OCI-LY7 (cell line): ENCODE results near the gene MAML3. TPM values are rescaled to one million over a fixed set of nuclear protein-coding genes. Genes with fewer than 3 reads are reported as not detected.

Source experiments
- BruUV-seq: library from RNA; stranded (reverse); fragments of 400-500 nt; replicated peaks from 2 replicates; lab custom pipeline; 2021; lab: Mats Ljungman, UMichigan
- CTCF ChIA-PET: fragments of 300-600 bp; sonication (Branson Sonifier 250); formaldehyde crosslinking; loops from one replicate; lab custom pipeline; 2022; ENCODE audit warnings: antibody characterized with exemption; ENCODE audit not compliant: unreplicated experiment; lab: Charles Lee
- POLR2A ChIA-PET: fragments of 300-600 bp; sonication (Branson Sonifier 250); formaldehyde crosslinking; loops from one replicate; lab custom pipeline; 2022; ENCODE audit warnings: antibody characterized with exemption; lab: Charles Lee
- DNase-seq: peaks from one replicate; pipeline ENCODE4 v3.0.0-alpha.2; 2015; ENCODE audit warnings: low spot score
- H2AFZ ChIP-seq: fragments of 200-600 bp; sonication (generic), shearing (Covaris generic); 2 replicates; pipeline ENCODE4 v1.6.1; 2014; ENCODE audit warnings: mild to moderate bottlenecking, antibody characterized with exemption, low read length, moderate library complexity
- H3K27ac ChIP-seq: fragments of 200-600 bp; sonication (generic); 2 replicates; pipeline ENCODE4 v1.5.1; 2014; ENCODE audit warnings: mixed run types, low read depth, mild to moderate bottlenecking, moderate library complexity, low read length, inconsistent platforms; ENCODE audit not compliant: poor library complexity, severe bottlenecking
- H3K36me3 ChIP-seq: fragments of 200-600 bp; sonication (generic); 2 replicates; pipeline ENCODE4 v1.6.1; 2014; ENCODE audit warnings: mild to moderate bottlenecking, antibody characterized with exemption, low read length, moderate library complexity, mixed read lengths; ENCODE audit not compliant: insufficient read depth
- H3K4me1 ChIP-seq: fragments of 200-600 bp; sonication (generic); 2 replicates; pipeline ENCODE4 v1.5.1; 2014; ENCODE audit warnings: mild to moderate bottlenecking, low read length; ENCODE audit not compliant: insufficient read depth, poor library complexity, severe bottlenecking
- H3K4me2 ChIP-seq: fragments of 200-600 bp; sonication (generic); 2 replicates; pipeline ENCODE4 v1.6.1; 2014; ENCODE audit warnings: mild to moderate bottlenecking, low read length
- H3K4me3 ChIP-seq: fragments of 200-600 bp; sonication (generic); 2 replicates; pipeline ENCODE4 v1.5.1; 2014; ENCODE audit warnings: mild to moderate bottlenecking, low read depth, low read length; ENCODE audit not compliant: poor library complexity, severe bottlenecking
- H3K79me2 ChIP-seq: fragments of 200-600 bp; sonication (generic); 2 replicates; pipeline ENCODE4 v1.6.1; 2016; ENCODE audit warnings: low read depth, mild to moderate bottlenecking, low read length, moderate library complexity, mixed read lengths; ENCODE audit not compliant: insufficient read depth
- H3K9me2 ChIP-seq: fragments of 200-600 bp; sonication (generic); 2 replicates; pipeline ENCODE4 v1.6.1; 2016; ENCODE audit warnings: mild to moderate bottlenecking, low read length, mixed read lengths; ENCODE audit not compliant: insufficient read depth
- H3K9me3 ChIP-seq: fragments of 200-600 bp; sonication (generic); 2 replicates; pipeline ENCODE4 v1.6.1; 2014; ENCODE audit warnings: mild to moderate bottlenecking, mixed run types, low read length, mixed read lengths
- H4K20me1 ChIP-seq: fragments of 200-600 bp; sonication (generic); 2 replicates; pipeline ENCODE4 v1.6.1; 2014; ENCODE audit warnings: mild to moderate bottlenecking, antibody characterized with exemption, low read length, moderate library complexity, mixed read lengths; ENCODE audit not compliant: insufficient read depth
- CTCF ChIP-seq: fragments of 200-600 bp; sonication (generic); conservative IDR thresholded peaks from 2 replicates; pipeline ENCODE4 v1.5.1; 2014; ENCODE audit warnings: mild to moderate bottlenecking, antibody characterized with exemption, low read length, moderate library complexity, mixed read lengths
- EZH2phosphoT487 ChIP-seq: fragments of 200-600 bp; sonication (generic); IDR thresholded peaks from 2 replicates; pipeline ENCODE4 v1.6.1; 2018; ENCODE audit warnings: low read depth, borderline replicate concordance, mild to moderate bottlenecking, mixed run types, antibody characterized with exemption, low read length, moderate library complexity, mixed read lengths
- intact Hi-C: fragments of 100-400 bp; cut with micrococcal nuclease; formaldehyde crosslinking; loops from one replicate; pipeline ENCODE4 v1.10.0; 2022; ENCODE audit not compliant: unreplicated experiment
- total RNA-seq, 2 experiments: library from RNA; depleted of rRNA in 1 of 2; stranded (reverse); fragments of >200 nt in 1 of 2; shearing (Covaris generic) in 1 of 2; gene quantifications; 2 replicates each; pipeline ENCODE4 v1.2.3, GENCODE V29; 2014 to 2022

MAML3 gene
- total RNA-seq, 2 experiments from 2014 or later = 0.80 to 1.2 TPM

DNA sequence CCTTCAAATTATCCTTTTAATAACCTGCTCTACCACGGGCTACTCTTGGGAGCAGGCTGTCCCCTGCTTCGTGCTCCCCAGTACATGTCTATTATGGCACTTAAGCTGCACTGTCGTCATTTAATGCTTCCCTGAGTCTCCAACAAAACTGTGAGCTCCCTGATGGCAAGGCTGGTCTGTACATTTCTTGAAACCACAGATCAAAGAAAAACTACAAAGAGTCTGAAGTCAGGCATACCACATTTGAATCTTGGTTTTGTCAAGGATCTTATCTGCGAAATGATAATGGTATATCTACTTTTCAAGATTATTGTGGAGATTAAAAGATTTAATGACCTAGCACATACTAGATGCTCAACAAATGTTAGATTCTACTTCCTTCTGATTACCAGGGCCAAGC lies 45.7 kb downstream of the MAML3 start:
- no peaks in the 10 kb centered on the region for H3K79me2 ChIP-seq

DNA sequence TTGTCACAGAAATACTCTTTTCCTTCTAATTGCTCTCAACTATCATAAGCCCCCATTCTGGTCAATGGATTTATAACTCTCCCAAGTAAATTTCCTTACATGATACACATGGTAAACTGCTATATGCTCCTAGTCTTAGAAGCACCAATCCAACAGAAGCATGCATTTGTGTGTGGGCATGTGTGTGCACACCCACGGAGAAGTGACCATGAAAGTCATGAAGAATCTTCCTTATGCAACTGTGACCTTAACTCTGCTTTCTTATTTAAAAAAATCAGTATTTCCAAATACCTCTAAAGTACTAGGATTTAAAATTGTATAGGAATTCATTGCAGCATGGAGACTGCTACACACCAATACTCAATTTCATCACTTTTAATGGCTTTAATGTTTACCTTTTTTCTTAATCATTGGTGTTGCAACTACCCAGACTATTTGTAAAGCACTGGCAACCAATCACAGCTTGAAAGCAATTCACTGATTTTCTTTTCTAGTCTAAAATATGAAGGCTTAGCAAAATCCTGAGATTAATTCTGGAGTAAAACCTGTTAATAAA lies 47.6 kb downstream of the MAML3 start:
- POLR2A ChIA-PET = interaction anchor here (1.0 kb wide), 1 partner anchor 149 kb away, joined by 3 read pairs; no protein-coding TSS in a partner anchor
- no peaks in the 10 kb centered on the region for H3K9me2 ChIP-seq
- no peak overlapping the region for H3K4me2 ChIP-seq
- H3K4me1 ChIP-seq = no peaks in the 10 kb centered on the region
- H3K36me3 ChIP-seq = no peaks in the 10 kb centered on the region
- no peaks in the 10 kb centered on the region for H3K9me3 ChIP-seq
- no peak overlapping the region for H2AFZ ChIP-seq
- BruUV-seq = no TSS peak
- no peak overlapping the region for H3K4me3 ChIP-seq
- intact Hi-C loops = no loop called here
- no peak overlapping the region for H3K27ac ChIP-seq
- CTCF ChIA-PET = no interaction called here
- no peak for TF ChIP-seq CTCF
- TF ChIP-seq EZH2phosphoT487 = no peak
- no peak for DNase-seq
- H3K79me2 ChIP-seq = no peaks in the 10 kb centered on the region
- H4K20me1 ChIP-seq = no peaks in the 10 kb centered on the region

More for the DNA sequence above, 45.7 kb downstream of the MAML3 start:
- no peak for DNase-seq
- ChIA-PET POLR2A (interaction anchor here (0.6 kb wide), 1 partner anchor 15 kb away, joined by 4 read pairs; no protein-coding TSS in a partner anchor), CTCF (no interaction called here)
- H3K4me1 ChIP-seq = no peaks in the 10 kb centered on the region
- intact Hi-C loops = no loop called here
- no TSS peak for BruUV-seq
- no peak for TF ChIP-seq CTCF
- TF ChIP-seq EZH2phosphoT487 = no peak
- no peaks in the 10 kb centered on the region for H3K9me2 ChIP-seq
- H4K20me1 ChIP-seq = no peaks in the 10 kb centered on the region
- no peak overlapping the region for H3K27ac ChIP-seq
- no peak overlapping the region for H3K4me3 ChIP-seq
- no peaks in the 10 kb centered on the region for H3K36me3 ChIP-seq
- no peaks in the 10 kb centered on the region for H3K9me3 ChIP-seq
- no peak overlapping the region for H2AFZ ChIP-seq
- no peak overlapping the region for H3K4me2 ChIP-seq

DNA sequence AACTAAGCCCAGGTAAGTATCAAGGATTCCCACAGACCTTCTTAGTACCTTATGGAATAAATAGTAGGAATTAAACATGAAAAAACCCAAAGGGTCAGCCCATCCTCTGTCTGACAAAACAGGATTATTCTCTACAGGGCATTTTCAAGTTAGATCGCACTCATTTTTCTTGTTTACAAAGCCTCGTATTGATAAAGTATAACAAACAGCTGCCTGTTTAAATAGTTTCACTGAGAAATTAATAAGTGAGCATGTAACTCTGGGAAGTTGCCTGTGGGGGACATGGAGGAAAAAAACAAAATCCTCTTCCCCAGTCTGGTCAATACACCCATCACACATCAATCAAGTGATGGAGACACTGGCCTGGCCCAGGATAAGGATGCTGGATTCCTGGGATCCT lies 48.5 kb downstream of the MAML3 start:
- peaks cover 2% of the 10 kb centered on the region for H3K4me1 ChIP-seq
- ChIA-PET CTCF (interaction anchor here (0.5 kb wide), 1 partner anchor 127 kb away, joined by 3 read pairs; no protein-coding TSS in a partner anchor), POLR2A (interaction anchor here (1.0 kb wide), 1 partner anchor 150 kb away, joined by 3 read pairs; no protein-coding TSS in a partner anchor)
- no peaks in the 10 kb centered on the region for H3K79me2 ChIP-seq
- H3K9me2 ChIP-seq = no peaks in the 10 kb centered on the region
- no peak overlapping the region for H3K27ac ChIP-seq
- H3K4me2 ChIP-seq = no peak overlapping the region
- intact Hi-C loops = no loop called here
- no peaks in the 10 kb centered on the region for H4K20me1 ChIP-seq
- no peak for DNase-seq
- TF ChIP-seq EZH2phosphoT487 = no peak
- no peak for TF ChIP-seq CTCF
- H2AFZ ChIP-seq = no peak overlapping the region
- BruUV-seq = no TSS peak
- H3K36me3 ChIP-seq = no peaks in the 10 kb centered on the region
- H3K9me3 ChIP-seq = no peaks in the 10 kb centered on the region
- no peak overlapping the region for H3K4me3 ChIP-seq
